Renal cortex interstitium (tissue), 11 donors: ENCODE results near the gene RNPEPL1. TPM values are rescaled to one million over a fixed set of nuclear protein-coding genes. Genes with fewer than 3 reads are reported as not detected.

Experiments used
- DNase-seq, 11 donors: peaks; one replicate each; pipeline ENCODE4 v3.0.0-alpha.2; 2013; ENCODE audit warnings: low read depth in 9 of 11, low spot score in 4 of 11; ENCODE audit errors: extremely low read depth in 1 of 11
- polyA plus RNA-seq, 3 donors: library from polyadenylated mRNA; unstranded; fragments of 120-200 nt; gene quantifications; one replicate each; pipeline ENCODE4 v1.2.1, GENCODE V29; 2013; ENCODE audit not compliant: insufficient read length in 3 of 3

The RNPEPL1 gene
- polyA plus RNA-seq, 3 donors = 24.1 to 34.2 (median 31.1) TPM

- no peak for DNase-seq
Observed at GRCh38 chr2:240584486-240585031, 16.3 kb downstream of the RNPEPL1 start.

DNA sequence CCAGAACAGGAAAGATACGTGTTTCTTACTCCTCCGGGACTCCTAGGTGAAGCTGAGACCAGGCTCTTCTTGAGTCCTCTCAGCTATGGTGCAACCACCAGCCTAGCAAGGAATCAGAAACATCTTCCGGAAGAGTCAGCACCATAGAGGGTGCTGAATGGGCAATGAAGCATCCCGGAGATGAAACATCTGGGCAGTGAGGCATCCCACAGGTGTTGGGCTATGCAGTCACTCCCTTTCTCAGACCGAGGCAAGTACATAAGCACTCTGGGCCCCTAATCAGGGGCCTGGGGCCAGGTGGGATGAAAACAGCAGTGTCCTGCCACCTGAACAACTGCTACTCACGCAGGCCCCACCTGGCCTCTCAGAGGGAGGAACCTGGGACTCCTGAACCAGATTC is 16.8 kb downstream of the RNPEPL1 start:
- no peak for DNase-seq

GRCh38 chr2:240585681-240586197 is 17.5 kb downstream of the RNPEPL1 start:
- no peak for DNase-seq

GRCh38 chr2:240586198-240586918 is 18.1 kb downstream of the RNPEPL1 start, which contains the start of gene CAPN10:
TSS of gene CAPN10 (plus strand) at chr2:240586734. CDS start at chr2:240586912, 178 bp downstream.
- DNase-seq = peak; percentile 83 to 94 (median 93)

DNA sequence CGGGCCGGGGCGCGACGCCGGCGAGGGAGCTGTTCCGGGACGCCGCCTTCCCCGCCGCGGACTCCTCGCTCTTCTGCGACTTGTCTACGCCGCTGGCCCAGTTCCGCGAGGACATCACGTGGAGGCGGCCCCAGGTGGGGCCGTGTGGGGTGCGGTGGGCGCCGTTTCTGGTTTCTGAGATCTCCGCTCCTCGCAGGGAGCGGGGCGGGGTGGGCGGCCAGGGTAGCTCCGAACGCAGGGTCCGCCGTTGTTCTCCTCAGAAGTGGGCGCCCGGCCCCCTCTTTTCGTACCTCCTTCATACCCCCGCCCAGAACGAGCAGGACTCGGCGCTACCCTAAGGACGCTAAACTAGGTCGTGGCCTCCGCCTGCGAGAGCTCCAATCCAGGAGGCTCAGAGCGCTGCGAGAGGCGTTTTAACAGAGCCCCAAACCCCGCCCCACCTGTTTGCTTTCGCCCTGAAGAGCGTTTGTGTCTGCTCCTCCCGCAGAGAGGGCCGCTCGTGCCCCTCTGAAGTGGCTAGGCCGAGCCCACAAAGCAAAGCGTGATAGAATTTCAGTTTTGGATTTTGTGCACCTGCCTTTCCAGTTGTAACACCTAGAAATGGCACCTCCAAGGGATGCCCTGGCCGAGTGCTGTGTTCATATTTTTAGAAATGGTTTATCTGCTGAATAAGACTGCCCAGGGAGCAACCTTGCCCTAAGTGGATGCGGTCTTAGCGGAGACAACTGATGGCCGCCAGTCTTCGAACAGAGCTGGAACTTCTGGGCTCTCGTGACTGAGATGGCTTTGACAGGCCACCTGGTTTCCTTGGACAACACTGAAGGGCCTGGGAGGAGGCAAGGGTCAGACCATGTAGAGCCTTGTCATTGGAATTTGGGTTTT is 18.9 kb downstream of the RNPEPL1 start:
- no peak for DNase-seq

- no peak for DNase-seq
Observed at GRCh38 chr2:240588006-240588655, 19.8 kb downstream of the RNPEPL1 start.

DNA sequence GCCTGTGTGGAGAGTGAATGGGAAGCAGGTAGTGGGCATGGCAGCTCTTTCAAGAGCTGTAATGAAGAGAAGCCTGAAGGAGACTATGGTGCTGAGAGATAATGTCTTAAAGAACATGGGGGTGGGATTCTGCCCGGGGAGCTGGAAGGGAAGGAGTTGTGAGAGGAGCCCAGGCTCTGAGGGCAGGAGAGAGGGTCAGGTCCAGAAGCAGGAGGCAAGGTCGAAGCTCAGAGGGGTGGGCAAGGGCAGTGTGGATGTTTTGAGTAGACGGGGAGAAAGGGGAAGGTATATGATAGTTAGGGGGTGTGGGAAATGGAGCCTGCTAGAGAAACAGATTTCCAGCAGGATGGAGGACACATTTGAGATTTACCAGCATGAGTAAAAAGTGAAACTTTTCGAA is 20.4 kb downstream of the RNPEPL1 start:
- no peak for DNase-seq

GRCh38 chr2:240589375-240589774 is 21.1 kb downstream of the RNPEPL1 start:
- no peak for DNase-seq

GRCh38 chr2:240589850-240590525 is 21.7 kb downstream of the RNPEPL1 start:
- no peak for DNase-seq

DNA sequence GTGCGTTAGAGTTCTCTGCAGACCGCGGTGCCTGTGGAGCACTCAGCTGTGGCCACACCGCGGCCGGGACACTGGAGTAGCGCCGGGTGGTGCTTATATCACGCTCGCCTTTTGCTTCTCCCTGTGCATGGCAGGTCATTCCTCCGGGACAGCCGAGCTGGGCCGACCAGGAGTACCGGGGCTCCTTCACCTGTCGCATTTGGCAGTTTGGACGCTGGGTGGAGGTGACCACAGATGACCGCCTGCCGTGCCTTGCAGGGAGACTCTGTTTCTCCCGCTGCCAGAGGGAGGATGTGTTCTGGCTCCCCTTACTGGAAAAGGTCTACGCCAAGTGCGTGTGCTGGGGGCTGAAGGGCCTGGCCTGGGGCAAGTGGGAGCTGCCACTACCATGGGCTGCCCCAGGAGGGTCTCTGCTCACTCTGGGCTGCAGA is 22.4 kb downstream of the RNPEPL1 start:
- DNase-seq = no peak

- no peak for DNase-seq
Observed at GRCh38 chr2:240591226-240591625, 22.9 kb downstream of the RNPEPL1 start.

GRCh38 chr2:240591784-240592183 is 23.5 kb downstream of the RNPEPL1 start:
- DNase-seq = no peak

GRCh38 chr2:240593026-240593702 is 24.9 kb downstream of the RNPEPL1 start:
- no peak for DNase-seq

DNA sequence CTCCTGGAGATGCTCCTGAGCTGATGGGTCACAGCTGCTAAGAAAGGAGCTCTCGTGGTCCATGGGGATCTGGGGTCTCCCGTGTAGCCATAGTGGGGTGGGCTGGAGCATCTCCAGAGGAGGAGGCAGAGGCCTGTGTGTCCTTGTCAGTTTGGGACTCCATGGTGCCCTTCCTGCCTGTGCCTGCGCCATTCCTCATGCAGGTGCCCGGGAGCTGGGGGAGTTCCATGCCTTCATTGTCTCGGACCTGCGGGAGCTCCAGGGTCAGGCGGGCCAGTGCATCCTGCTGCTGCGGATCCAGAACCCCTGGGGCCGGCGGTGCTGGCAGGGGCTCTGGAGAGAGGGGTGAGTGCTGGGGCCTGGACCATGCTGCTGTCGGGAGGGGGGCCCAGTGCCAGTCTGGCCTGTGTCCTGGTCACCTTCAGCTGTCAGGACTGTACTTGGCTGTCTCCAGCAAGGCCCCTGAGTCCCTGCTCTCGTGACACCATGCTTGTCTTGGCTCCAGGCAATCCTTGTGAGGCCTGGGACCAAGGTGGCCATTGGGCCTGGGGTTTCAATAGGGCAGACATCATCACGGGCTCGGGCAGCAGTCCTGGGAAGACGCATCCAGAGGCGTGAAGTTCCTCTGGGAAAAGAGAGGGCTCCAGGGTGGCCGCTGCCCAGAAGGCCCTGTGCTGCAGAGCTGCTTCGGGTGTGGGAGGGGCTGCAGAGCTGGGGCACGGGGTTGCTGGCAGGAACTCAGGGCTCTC is 25.6 kb downstream of the RNPEPL1 start:
- no peak for DNase-seq

GRCh38 chr2:240594511-240595380 is 26.5 kb downstream of the RNPEPL1 start:
- no peak for DNase-seq

GRCh38 chr2:240595381-240596079 is 27.2 kb downstream of the RNPEPL1 start:
- no peak for DNase-seq
